Breast epithelium (tissue), 3 donors: ENCODE results near the gene YAF2. TPM values are rescaled to one million over a fixed set of nuclear protein-coding genes. Genes with fewer than 3 reads are reported as not detected.

Source experiments
- total RNA-seq, 3 donors: library from RNA; depleted of rRNA; stranded (reverse); fragments of >200 nt; gene quantifications; one replicate each; pipeline ENCODE4 v1.1.0, GENCODE V29; 2016

The YAF2 gene
- total RNA-seq, 3 donors from 2014 or later: 32.1 to 43.2 (median 39.4) TPM

Other genes with a start within 250 kb of the YAF2 start
- gene GXYLT1, start 93.4 kb downstream of the YAF2 start, total RNA-seq: 10 to 100 TPM; 12.8 to 19.3 (median 18.0) TPM
- 10 to 100 TPM; 28.0 to 34.9 (median 31.8) TPM for gene ZCRB1, start 87.8 kb upstream of the YAF2 start, total RNA-seq
- 10 to 100 TPM; 52.0 to 90.6 (median 62.3) TPM for gene PPHLN1, start 87.9 kb upstream of the YAF2 start, total RNA-seq